ENCODE measurements around the gene ANKDD1B. TPM values are rescaled to one million over a fixed set of nuclear protein-coding genes. Genes with fewer than 3 reads are reported as not detected.

ANKDD1B gene
- total RNA-seq, 1 donor: under 0.01 TPM

DNA sequence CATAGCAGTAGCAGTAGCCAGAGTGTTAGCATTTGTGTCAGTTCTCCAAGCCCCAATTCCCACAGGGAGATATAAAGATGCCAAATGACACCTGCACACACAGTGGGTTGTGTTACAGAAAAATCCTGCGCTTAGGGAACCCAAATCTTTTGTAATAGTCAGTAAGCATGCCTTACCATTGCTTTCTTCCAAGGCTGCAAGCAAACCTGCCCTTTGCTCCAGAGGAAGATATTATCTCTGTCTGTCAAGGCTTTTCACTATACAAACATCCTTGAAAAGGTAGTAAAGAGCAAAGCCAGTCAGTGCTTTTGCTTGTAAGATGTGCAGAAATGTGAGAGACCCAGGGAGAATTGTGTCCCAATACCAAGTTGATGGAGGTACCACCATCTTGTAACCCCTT, 2.9 kb downstream of the ANKDD1B start:
- no peak for DNase-seq (ENCODE audit: low read depth in 2 of 3, low spot score in 2 of 3)

- no peak for DNase-seq (ENCODE audit: low read depth in 2 of 3, low spot score in 2 of 3)
Measured at GRCh38 chr5:75616371-75616881, 5.2 kb downstream of the ANKDD1B start.

DNA sequence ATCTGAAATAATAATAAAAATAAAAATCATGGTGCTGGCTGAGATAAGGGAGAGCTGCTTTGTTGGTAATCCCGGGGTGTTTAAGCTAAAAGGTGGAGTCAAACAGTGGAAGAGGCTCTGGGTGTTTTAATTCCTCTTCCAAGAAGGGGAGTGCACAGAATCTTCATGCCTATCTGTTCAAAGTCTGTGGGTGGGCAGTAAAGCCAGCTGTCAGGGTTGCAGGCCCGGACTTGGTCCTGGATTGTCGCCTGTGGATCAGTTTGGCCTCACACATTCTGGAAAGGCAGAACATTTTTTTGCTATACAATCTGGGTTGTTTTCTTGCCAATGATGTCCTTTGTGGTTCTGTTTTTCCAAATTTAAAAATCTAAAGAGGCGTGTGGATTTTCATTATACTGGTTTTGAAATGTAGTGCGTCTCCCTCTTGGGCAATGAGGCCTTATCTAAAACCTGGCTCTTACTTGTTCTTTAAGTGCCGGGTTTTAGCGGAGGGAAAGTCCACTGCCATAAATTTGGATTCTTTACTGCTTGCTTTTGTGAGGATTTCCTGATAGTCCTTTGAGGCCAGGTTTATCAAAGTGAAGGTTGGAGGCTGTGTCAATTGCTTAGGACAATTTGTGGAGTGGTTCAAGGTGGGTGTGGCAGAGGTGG, 5.8 kb downstream of the ANKDD1B start:
- no peak for DNase-seq (ENCODE audit: low read depth in 2 of 3, low spot score in 2 of 3)

DNA sequence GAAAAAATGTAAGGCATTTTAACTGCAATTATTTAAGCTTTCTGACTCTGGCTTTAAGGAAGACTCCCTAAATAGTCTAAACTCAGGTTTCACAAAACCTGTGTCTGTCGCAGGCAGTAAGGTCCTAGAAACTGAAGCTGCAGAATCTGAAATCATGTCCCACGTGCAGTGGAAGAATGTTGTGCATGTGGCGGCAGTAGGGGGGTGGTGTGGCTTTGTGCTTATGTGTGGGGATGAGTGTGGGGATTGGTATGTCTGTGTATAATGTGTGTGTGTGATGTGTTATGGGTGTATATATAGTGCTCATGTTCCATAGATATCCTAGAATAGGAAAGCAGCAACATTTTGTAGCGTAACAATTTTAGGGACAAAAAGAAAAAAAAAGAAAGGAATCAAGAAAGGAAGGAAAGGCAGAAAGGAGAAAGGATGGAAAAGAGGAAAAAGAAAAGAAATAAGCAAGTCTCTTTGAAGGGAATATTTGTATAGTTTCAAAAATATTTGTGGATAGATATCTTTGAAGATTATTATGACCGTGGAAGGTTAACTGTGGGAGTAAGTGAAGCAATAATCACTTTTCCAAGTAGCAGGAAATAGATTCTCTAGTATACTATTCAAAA, 6.6 kb downstream of the ANKDD1B start:
- no peak for DNase-seq (ENCODE audit: low read depth in 2 of 3, low spot score in 2 of 3)

GRCh38 chr5:75620184-75620959, 9.1 kb downstream of the ANKDD1B start:
- DNase-seq (ENCODE audit: low read depth in 2 of 3, low spot score in 2 of 3): peak in 2 of 3 donors; percentile 33 to 59

DNA sequence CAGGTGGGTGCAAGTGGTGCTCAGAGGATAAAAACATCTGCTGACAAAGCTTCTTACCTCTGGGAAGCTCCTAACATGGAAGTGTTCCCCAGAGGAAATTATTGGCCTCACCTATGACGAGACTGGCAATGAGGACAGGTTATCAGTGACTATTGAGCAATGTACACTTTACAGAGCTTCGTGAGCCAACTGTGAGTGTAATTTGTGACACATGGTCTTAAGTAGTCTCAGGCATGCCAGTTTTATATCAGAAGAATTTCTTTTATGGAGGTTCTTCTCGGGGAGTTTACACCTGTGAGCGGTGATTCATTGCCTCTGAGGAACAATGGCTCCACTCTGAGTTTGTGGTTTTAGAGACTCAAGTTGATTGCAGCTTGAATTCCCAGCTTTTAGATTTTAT, 11.3 kb downstream of the ANKDD1B start:
- no peak for DNase-seq (ENCODE audit: low read depth in 2 of 3, low spot score in 2 of 3)

GRCh38 chr5:75623846-75624245, 12.6 kb downstream of the ANKDD1B start:
- no peak for DNase-seq (ENCODE audit: low read depth in 2 of 3, low spot score in 2 of 3)

DNA sequence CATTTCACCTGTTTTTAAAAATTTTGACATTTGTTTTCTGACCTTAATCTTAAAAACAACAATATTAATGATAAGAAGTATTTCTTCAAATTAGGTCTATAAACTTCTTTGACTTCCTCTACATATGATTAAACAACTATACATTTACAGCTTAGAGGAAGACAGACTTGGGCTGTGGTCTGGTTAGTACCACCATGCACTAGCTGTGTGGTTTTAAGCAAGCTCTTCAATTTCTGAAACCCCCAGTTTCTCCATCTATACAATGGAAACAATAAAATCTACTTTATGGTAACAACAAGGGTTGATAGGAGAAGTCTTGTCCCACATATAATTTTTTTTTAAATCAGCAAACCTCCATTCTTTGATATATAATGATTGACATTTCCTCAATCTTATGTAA, 15.7 kb downstream of the ANKDD1B start:
- DNase-seq (ENCODE audit: low read depth in 2 of 3, low spot score in 2 of 3): no peak

DNA sequence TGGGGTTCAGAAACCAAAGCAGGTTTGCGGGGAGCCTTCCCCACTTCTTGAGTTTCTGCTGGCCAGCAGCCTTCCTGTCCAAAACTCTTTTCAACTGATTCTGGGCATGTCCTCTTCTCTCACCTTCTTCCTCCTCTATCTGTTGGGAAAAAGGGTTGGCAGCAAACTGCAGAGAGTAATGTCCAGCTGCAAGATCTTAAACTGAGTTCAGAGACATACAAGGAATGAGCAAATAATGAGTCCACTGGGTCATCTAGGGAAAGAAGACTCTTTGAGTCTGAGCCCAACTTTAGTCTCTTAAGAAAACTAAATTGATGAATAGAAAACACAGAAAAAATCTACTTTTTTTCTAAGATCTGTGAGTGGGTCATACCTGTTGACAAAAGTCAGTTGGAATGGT, 16.5 kb downstream of the ANKDD1B start:
- DNase-seq (ENCODE audit: low read depth in 2 of 3, low spot score in 2 of 3): no peak

DNA sequence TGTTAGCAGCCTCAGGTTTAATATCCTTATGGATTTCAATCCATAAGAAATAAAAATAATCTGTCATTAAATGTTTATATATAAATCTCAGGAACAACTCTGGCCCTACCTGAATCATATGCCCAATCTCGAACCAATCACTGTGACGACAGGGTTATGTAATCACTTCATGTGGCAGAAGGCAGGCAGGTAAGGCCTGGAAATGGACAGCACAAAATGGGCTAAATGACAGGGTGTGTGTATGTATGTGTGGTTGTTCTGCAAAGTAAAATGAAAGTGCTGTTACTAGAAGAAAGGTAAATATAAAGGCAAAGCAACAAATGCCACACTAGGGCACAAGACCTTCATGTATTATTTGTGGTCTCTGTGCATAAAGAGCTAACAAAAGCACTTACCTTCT, 19.6 kb downstream of the ANKDD1B start:
- DNase-seq (ENCODE audit: low read depth in 2 of 3, low spot score in 2 of 3): no peak

GRCh38 chr5:75632321-75632720, 21.1 kb downstream of the ANKDD1B start:
- DNase-seq (ENCODE audit: low read depth in 2 of 3, low spot score in 2 of 3): no peak

GRCh38 chr5:75637949-75638348, 26.7 kb downstream of the ANKDD1B start:
- no peak for DNase-seq (ENCODE audit: low read depth in 2 of 3, low spot score in 2 of 3)

DNA sequence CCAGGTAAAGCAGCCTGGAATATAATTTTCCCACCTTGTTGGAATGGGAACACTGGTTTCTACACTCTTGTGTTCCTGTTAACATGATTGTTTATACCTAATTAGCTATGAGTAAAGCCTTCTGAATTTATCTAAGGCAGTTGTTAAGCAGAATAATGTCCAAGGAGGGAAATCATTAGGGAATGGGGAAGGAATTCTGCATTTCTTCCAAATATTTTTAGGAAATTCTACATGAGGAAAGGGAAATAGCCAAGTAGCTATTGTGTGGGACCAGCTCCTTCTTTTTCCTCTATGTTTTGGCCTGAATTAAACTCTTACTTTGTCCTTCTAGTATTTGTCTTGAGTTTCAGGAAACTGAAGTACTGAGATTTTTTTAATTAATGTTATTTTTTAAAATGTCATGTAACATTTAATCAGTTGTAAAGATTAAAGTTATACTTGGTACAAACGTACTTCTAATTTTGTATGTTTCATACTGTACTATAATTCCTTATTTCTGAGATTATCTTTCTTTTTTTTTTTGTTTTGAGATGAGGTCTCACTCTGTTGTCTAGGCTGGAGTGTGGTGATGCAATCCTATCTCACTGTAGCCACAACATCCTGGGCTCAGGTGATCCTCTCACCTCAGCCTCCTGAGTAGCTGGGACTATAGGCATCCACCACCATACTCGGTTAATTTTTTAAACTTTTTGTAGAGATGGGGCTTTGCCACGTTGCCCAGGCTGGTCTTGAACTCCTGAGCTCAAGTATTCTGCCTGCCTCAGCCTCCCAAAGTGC, 28.5 kb downstream of the ANKDD1B start:
- DNase-seq (ENCODE audit: low read depth in 2 of 3, low spot score in 2 of 3): no peak

GRCh38 chr5:75640395-75640794, 29.1 kb downstream of the ANKDD1B start:
- no peak for DNase-seq (ENCODE audit: low read depth in 2 of 3, low spot score in 2 of 3)

DNA sequence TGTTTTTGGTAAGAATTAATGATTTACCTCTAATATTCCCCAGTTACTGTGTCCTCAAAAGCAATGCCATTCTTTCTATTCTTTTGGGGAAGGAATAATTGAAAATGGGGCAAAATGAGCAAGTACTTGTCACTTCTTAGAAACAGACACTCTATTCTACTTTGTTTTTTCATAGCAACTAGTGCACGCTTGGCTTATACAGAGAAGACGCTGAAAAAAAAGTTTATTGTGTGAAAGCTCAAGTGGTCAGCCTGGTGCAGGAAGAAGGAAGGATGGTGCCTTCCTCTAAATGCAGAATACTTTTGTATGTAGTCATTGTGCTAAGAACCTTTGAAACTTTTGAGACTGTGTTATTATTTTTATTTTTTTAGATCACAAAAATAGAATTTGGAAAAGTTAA, 29.6 kb downstream of the ANKDD1B start:
- no peak for DNase-seq (ENCODE audit: low read depth in 2 of 3, low spot score in 2 of 3)

GRCh38 chr5:75648712-75649111, 37.5 kb downstream of the ANKDD1B start:
- DNase-seq (ENCODE audit: low read depth in 2 of 3, low spot score in 2 of 3): no peak

DNA sequence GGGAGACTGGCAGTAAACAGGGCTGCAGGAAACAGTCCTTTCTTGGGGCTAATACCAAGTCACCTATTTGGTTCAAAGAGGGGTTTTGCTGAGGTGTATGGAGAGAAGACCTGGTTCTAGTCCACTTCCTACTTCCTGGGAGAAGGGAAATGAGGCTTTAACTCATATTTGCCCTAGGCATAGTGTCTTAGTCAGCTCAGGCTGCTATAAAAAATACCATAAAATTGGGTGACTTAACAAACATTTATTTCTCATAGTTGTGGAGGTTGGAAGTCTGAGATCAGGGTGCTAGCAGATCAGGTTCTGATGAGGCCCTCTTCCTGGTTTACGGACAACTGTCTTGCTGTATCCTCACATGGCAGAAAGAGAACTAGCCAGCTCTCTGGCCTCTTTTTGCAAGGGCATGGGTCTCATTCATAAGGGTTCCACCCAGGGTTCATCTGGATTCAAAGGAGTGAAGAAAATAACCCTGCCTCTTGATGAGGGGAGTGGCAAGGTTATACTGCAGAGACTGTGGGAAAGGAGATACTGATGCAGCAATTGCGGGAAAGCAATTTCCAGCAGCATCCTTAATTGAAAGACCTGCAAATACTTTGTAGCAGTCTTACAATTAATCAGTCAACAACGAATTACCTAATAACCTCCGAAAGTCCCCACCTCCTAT, 40.5 kb downstream of the ANKDD1B start:
- DNase-seq (ENCODE audit: low read depth in 2 of 3, low spot score in 2 of 3): no peak

DNA sequence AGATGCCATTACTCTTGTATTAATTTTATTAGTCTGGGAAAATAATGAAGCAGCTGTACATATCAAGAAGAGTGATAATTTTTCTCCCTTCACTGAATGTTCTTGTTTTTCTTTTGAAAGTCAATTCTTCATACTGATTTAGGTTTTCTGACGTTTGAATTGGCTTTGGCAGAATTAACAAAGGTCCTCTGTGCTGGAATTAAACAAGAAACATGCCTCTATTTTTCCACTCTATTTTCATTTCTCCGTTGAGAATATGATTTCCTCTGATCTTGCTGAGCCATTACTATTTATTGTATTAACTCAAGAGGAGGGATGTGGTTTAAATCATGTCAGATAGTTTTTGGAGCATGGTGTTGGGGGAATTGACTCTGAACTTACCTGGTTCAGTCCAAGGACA, 42.3 kb downstream of the ANKDD1B start:
- no peak for DNase-seq (ENCODE audit: low read depth in 2 of 3, low spot score in 2 of 3)

DNA sequence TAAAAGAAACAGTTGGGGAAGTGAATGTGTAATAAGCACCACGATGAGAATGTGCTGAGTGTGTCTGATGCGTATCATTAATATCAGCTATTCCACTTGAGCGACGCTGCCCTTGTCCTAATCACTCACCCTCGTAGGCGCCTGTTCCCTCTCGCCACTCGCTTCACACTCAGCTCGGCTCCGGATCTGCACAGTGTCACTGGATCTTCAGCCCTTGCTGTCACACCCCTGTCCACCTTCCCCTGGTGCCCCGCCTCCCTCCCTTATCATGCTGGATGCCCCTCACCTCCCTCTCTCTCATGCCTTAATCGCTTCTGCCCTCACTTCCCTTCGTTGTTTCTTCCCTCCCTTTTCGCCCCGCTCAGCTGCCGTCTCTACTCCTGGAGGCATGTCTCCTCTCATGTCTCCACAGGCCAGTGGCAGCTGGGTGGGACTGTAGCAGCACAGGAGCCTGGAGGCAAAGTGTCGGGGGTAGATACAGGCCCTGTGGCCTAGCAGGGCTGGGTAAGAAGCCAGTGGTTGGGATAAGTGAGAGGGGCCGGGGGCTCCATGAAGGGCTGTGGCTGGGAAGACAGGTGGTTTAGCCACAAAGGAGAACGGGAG, 43.5 kb downstream of the ANKDD1B start:
- no peak for DNase-seq (ENCODE audit: low read depth in 2 of 3, low spot score in 2 of 3)

Data from hematopoietic multipotent progenitor cell (in vitro differentiated cells).